Breast epithelium (tissue), 3 donors: ENCODE results near the gene SLC6A19.

Experiments
- POLR2A ChIP-seq: fragments of 450-650 bp; IDR thresholded peaks from one replicate; pipeline ENCODE4 v1.6.1; 2016; ENCODE audit warnings: antibody characterized with exemption, mild to moderate bottlenecking, moderate library complexity
- POLR2AphosphoS5 ChIP-seq, 3 donors: sonication (generic); formaldehyde crosslinking; IDR thresholded peaks; one replicate each; pipeline ENCODE4 v1.6.1; 2017; ENCODE audit warnings: antibody characterized with exemption in 3 of 3
- TF ChIP-seq, protein P1 (sequence below), 3 donors: fragments of 450-650 bp; IDR thresholded peaks; one replicate each; pipeline ENCODE4 v1.5.1; 2016 to 2017; ENCODE audit warnings: antibody characterized with exemption in 3 of 3, mild to moderate bottlenecking in 3 of 3, moderate library complexity in 3 of 3

GRCh38 chr5:1220831-1221230 lies 19.4 kb downstream of the SLC6A19 start:
- TF ChIP-seq, protein P1, sequence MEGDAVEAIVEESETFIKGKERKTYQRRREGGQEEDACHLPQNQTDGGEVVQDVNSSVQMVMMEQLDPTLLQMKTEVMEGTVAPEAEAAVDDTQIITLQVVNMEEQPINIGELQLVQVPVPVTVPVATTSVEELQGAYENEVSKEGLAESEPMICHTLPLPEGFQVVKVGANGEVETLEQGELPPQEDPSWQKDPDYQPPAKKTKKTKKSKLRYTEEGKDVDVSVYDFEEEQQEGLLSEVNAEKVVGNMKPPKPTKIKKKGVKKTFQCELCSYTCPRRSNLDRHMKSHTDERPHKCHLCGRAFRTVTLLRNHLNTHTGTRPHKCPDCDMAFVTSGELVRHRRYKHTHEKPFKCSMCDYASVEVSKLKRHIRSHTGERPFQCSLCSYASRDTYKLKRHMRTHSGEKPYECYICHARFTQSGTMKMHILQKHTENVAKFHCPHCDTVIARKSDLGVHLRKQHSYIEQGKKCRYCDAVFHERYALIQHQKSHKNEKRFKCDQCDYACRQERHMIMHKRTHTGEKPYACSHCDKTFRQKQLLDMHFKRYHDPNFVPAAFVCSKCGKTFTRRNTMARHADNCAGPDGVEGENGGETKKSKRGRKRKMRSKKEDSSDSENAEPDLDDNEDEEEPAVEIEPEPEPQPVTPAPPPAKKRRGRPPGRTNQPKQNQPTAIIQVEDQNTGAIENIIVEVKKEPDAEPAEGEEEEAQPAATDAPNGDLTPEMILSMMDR (IDR thresholded peaks at IDR 0.05) = no peak
- TF ChIP-seq POLR2A (no peak), POLR2AphosphoS5 (IDR thresholded peaks at IDR 0.05) (no peak)
